NCI-H2107 treated with DMSO at 0.1 percent for 48 hours (cell line): ENCODE measurements around the gene PTH1R.

Source experiments
- DNase-seq: peaks from one replicate; lab custom pipeline; 2025; ENCODE audit not compliant: unreplicated experiment; lab: John Stamatoyannopoulos, UW

Gene PTH1R

DNA sequence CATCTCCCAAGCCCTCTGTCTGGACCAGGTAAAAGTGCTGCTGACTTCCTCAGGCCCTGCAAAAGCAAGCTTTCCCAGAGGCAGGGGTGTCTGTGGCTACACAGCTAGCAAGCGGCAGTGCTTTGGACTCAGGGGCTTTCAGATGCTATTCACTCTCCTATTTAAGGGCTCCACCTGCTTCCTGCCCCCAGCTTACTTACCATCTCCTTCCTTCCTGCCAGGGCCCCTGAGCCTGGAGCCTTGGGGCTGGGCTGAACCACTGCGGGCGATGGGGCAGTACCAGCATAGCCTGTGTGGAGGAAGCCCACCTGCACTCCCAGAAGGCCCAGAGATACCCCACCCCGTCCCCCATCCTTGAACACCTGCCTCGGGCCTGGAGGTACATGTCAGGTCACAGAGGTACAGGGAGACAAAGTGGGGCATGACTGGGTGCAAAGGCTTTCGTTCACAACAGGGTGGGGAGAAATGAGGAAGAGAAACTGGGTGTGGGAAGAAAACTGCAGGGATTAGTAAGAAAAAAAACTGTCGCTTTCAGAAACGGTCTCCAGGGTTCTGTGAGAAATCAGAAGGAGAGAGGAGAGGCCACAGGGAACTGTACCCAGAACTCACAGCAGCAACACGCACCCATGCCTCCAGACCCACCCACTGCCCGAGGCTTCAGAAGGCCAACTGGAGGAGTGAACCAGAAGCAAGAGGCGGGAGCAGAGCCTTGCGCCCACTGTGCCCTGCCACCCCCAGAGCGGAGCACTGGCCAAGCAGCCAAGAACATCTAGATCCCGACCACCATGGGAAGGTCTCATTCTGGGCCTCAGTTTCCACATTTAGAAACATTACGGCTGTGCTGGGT is 49.6 kb downstream of the PTH1R start:
- DNase-seq = no peak

DNA sequence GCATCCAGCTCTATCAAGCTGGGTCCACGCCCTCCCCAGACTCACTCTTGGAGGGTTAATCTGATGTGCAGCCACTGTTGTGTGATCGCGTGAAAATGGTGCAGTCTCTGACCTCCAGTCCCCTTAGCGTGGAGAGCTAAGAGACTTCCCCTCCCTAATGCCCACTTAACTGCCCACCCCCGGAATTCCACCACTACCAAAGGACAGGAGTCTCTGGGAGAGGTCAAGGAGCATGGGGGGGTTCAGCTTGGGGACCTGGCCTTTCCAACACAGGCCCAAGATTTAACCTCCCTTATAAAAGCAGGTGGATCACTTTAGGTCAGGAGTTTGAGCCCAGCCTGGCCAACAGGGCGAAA is 50.2 kb downstream of the PTH1R start:
- no peak for DNase-seq

DNA sequence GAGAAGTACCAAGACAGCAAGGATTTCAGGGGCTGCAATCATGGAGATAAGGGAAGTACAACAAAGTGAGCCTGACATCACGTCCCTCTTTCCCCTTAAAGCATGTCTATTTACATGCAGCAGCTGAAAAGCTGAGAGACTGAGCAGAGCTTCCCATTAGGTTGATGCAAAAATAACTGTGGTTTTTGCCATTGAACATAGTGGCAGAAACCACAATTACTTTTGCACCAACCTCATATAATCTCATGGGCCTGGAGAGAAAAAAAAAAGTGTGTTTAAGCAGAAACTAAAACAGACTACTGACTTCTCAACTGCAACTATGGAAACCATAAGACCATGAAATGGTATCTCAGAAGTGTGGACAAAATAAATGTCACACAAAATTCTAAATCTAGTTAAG is 50.8 kb downstream of the PTH1R start:
- DNase-seq = no peak

DNA sequence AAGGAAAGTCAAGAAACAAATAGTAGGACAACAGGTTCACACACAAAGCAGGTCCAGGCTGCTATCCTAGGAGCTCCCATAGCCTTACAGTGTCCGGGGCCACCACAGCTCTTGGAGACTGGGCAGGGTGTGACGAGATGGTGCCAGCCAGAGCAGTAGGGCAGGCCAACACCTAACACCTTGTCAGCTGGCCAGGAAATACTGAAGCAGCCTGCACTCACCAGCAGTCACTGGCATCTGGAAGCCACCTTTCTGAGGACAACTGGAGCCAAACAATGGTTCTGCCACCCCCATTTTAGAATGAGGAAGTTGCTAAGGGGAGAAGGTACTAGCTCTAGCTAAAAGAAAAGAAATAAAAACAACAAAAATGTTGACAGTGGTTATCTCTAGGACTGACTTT is 51.8 kb downstream of the PTH1R start:
- no peak for DNase-seq

DNA sequence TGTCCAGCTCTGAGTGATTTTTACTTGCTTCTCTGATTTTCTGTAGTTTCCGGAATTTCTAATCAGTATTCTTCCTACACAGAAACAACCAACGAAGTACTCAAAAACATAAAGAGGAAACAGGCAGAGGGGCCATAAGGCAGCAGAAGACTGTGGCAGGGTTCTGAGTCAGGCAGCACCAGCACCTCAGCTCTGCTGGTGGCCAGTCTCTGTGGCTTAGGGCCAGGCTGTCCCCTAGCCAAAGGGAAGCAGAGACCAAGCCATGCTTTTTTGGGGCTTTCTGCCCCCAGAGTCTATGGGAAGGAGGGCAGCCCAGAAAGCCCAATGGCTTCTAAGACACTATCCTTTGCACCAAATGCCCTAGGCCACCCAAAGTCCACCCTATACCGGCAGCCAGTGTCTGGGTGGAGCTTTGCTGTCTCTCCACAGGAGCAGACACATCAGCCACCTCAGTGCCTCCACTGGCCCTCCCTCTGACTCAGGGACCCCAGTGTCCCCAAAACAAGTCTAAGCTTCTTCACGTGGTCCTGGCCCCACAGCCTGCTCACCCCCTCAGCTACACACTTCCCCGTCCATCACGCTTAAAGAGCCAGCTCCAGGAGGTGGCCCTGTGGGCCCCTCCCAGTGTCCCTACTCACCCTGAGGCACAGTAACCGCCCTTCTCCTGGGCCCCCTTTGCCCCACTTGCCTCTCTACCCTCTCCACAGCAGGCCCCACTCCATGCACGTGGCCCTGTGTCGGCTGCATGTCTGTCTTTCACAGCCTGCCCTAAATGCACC is 52.8 kb downstream of the PTH1R start:
- no peak for DNase-seq

DNA sequence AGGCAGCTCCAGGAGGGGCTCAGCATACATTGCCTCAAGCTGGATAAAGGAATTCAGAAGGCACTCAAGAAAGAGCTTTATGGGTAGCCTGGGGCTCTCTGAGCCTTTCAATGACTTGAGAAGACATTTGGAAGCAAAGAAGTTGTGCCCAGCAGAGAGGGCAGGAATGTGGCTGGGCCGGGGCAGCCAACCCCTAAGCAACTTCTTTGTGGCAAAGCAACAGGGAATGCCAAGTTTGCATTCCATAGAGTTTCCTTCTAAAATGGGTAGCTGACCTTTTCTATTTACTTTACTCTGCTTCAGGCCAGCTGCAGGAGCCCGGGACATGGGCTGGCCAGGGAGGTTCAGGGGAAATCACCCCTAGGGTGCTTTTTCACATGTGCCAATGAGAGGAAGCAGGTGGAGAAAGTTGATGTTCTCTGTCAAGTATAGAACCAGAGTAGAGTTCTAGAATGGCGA is 53.5 kb downstream of the PTH1R start:
- DNase-seq = no peak

DNA sequence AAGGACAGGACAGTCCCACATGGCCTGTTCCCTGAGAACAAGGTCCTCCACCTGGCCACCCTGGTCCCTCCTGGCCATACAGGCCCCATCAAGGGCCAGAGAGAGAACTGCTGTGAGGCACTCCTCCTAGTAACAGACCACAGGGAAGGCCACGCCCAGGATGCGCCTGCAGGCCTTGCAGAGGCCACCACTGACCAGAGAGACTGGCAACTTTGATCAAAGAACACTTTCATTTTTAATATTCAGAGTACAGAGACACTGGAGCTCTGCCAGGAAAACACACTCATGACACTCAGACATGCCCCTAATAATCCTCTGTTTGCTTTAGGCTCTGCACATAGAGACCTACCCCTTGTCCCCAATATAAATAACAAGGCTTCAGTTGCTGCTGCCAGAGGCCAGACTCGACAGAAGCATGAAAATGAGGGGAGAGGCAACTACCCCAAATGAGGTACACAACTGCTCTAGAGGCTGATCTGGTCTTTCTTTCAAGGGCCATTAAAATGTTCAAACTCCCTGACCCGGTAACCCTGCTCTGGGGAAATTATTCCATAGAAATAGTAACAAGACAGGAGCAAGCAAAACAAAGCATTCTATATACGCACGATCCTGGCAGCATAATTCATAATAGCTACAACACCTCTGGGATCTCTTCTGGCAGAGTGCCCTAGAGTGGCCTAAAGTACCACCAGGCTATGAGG is 54.3 kb downstream of the PTH1R start:
- no peak for DNase-seq

DNA sequence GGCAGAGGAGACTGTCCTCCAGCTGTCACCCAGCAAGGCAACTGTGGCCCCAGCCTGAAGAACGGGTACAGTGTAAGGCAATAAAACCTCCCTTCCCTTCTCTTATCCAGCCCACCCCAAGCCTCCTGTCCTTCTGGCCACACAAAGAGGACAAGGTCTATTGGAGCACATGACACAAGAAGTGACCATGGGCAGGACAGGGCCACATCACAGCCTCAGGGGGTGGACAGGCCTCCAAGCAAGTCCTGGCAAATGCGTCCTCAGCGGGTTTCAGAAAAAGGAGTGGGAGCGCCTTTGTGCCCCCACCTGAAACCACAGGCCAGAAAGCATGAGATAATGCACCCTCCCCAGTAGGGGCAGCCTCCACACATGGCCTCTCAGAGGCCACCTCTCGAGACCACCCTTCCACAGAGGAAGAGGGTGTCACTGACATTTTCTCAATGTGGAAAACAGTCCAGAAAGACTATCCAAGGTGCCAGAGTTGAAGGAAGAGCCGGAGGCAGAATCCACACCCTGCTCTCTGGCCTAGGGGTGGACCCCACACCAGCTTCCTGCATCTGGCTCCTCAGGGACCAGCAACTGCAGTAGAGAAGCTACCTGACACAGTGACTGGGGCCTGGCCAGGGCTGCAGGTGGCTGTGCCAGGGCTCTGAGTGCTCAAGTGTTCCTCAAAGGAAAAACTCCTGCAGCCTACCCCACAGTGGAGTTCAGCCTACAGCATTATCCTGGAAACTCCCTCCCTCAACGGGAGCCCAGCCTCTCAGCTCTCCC is 55.1 kb downstream of the PTH1R start:
- DNase-seq = no peak

DNA sequence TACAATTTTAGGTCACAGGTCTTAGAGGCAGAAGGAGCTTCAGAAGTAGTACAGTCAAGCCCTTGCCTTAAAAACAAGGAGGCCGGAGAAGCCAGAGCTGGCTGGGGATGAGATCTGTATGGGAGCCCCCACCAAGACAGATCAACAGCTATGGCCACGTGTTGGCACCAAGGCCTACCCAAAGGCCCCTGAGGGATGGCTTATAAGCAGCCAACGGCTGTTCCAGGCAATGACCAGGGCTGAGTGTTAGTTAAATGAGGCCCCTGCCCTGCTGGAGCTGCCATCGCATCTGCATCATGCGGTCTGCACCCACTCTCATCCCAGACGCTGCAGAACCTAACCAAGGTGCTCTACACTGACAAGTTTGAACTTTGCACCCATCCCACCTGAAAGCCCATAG is 55.7 kb downstream of the PTH1R start:
- no peak for DNase-seq

DNA sequence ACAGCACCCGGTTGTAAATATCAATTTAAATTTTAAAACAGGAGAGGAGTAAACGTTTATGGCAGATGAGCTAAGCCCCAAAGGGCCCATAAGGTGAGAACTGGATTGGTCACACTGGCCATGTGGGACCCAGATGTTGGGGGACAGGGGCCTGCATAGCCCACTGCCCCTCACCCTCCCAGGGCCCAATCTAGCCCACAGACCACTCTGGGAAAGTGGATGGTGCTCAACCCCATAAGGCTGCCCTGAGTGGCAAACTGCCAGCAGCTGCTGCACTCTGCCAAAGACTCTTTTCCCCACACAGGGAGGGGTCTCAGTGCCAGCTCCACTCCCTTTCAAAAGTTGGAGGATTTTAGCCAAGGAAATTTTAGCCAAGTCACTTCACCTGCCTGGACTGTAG is 56.6 kb downstream of the PTH1R start:
- no peak for DNase-seq

DNA sequence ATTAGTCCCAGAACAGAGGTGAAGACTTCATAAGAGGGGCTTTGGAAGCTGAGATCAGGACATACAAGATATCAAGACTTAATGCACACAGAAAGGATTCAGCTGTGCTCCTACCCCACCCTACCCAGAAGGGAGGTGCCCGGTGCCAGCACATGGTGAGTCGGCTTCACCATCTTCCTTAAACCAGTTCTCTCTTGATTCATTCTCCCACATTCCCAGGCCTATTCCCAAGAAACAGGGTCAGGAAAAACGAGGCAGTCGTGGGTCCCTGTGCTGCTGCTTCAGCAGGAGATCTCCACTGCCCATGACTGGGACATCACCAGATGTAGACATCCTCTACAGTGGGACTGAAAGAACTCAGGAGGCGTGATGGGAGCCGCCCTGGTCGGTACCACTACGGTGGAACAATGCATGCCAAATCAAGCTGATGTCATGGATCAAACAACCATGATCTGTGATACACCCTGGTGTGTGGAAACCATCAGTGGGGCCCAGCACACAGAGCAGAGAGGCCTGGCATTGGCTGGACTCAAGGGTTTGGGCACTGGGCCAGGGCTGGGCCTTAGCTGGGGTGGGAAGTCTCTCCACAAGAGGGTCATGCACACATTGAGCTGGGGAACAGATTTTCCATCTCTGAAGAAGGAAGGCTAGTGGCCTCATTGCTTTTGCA is 57.1 kb downstream of the PTH1R start:
- DNase-seq = no peak

DNA sequence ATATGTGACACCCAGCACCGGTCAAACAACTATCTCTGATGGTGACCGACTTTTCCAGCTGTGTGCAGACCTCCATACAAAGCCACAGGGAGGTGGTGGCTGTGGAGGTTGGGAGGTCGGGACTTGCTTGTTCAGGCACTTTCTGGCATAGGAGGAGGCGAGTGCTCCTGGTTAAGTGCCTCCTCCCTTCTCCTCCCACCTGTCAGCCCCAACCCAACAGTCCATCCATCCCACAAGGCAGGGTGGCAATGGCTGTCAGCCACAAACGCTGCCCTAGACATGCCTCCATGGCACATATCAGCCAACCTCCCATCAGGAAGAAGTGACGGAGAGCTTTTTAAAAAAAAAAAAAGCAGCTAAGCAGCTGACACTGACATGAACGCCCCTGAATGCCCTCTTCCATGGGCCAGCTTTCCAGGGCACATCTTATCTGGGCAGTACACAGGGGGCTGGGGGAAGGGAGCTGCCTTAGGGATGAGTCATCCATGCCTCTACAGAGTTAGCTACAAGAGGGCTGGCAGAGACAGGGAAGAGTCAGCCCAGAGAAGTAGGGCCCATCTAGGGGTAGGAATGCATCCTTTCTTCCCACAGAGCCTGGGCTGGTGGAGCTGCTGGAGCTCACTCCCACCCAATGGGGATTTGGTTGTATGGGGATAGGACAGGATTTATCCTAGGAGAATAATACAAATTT is 57.8 kb downstream of the PTH1R start:
- no peak for DNase-seq

DNA sequence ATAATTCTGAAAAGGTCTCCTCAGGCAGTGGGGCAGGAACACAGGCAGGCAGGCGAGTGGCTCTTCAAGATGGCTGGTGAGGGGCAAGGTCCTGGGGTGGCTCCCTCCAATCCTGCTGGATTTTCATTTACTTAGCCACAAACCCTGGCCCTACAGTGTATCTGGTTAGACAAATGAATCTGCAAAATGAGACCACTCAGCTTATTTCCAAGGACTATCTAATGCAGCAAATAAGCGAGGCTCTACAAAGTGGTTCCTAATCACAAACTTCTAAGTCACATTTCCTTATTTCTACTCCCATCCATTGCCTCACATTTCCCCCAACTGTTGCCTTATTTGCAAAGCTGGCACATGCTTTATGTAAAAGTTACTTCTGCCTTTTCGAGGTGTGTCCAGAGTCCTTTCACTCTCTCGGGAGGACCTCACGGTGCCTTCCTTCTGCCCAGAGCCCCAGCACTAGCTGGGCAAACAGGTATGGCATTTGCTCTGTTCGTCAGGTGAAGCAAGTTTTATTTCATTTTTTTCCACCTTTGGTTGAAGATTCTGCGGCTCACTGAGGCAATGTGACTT is 58.6 kb downstream of the PTH1R start:
- no peak for DNase-seq

DNA sequence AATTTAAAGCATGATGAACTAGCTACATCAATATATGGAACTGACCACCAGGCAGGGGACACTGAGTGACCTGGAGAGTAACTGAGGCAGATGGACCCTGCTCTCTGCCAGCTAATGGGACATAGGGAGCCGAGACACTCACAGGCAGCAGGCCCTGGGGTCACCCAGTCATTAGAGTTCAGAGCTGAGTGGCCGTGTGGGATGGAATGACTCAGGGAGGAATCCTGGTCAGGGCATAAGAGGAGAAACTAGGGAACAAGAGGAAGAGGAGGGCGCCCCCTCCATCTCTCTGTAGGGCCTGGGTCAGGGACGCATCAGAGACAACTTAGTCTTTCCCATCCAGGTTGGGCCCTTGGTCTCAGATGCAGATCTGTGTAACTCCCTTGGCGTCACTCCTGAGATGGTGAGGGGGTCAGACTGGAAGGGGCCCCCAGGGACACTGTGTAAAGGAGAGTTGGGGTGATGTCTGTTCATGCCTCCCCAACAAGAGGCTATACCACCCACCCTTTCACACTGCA is 59.3 kb downstream of the PTH1R start:
- no peak for DNase-seq

DNA sequence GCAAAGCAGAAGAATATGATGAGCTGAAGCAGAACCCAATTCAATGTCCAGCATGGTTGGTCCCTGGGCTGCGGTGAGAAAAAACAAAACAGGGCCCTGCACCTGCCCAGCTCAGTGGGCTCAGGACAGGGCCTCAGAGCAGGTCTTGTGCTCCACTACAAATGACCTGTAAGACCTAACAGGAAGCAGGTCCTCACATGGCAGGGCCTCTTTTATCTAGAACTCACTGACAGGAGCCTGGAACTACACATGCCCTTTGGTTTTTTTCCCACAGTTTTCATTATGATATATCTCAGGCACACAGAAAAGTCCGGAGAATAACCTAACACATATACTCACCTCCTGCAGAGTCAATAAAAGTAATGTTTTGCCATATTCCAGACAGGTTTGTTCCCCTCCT is 60.6 kb downstream of the PTH1R start:
- no peak for DNase-seq

DNA sequence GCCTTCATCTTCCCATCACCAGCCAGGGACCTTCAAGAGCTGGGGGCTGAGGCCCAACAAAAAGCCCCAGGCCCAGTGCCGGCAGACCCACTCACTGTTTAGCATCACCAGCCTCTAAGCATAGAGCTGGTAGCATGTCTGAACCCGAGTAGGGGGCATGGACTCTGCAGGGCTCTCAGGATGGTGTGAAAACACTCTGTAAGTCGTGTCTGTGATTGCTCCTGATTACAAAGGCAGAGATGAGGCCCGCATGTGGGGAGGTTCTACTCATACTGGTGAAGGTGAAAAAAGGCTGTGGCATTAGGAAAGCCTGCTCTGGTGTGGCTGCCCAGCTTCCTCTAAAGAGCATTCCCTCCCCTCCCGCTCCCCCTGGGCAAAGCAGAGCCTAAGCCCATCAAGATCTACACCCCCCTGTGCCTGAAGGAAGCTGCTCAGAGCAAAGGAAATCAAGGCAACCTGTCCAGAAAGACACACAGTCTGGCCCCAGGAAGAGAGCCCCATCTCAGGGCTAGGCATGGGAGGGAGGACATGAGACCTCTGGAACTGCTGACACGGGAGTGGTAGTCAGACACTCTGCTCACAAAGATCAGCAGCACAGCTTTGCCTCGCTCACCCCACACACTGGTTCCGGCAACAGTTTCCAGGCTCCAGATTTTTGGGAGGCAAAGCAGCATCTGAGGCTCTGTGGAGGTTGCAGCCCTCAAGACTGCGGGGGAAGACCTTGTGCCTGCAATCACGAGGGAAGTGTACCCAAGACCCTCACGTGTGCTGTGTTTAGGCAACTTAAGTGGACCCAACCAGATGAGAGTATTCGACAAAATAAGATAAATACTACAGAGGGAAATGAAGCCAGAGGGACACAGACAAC is 62.3 kb downstream of the PTH1R start:
- no peak for DNase-seq

DNA sequence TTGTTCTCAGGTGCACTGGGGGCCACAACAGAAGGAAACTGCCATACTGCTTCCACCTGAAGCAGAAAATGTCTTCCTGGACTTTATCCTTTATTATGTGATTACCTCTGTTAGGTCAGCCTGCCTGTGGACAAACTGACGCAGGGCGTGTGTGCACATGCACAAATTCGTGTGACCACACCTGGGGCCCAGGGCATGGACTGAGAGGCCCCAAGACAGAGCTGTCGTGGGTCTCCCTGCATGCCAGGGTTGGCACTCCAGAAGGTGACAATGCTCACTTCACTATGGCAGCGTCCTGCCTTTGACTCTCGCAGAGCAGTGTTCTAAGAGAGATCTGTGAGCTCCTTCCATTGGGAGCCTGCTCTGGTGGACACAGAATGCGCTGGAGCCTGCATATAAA is 64.6 kb downstream of the PTH1R start:
- no peak for DNase-seq

DNA sequence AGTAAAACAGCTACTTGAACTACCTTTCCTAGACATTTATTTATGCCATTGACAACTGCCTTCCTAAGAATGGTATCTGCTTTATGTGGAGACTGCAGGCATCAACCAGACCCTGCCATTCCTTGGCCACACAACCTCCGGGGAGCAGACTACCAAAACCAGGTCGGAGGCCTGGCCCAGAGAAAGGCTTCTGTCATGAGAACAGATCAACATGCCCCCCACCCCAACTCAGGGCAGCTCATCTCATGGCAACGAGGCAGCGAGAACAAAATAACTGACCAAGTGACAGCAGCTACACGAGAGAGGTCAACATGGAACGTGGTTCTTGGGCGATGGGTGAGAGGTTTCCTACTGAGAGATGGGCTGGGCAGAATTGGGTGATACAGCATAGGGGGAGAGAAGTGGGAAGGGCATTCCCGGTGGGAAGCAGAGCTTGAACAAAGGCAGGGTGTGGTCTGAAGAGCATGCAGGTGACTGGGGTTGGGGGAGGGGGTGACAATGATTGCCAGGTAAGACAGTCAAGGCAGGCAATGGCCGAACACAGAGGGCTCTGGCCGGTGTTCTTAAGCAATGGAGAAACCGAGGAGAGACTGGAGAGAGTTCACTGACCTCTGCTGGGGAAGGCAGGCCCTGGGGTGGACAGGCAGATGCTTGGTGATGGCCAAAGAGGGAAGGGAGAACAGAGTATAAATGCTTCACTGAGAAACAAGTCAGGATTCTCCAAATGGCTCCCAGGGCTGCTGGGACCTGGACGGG is 65.1 kb downstream of the PTH1R start:
- DNase-seq = no peak
